K562 (cell line): ENCODE results near the gene SLC35A1. TPM values are rescaled to one million over a fixed set of nuclear protein-coding genes. Genes with fewer than 3 reads are reported as not detected.

Experiments
- ATAC-seq: fragments of 200-7000 bp; cut with Tn5 transposase; 3 replicates; pipeline ENCODE4 v1.9.1; 2020; ENCODE audit warnings: moderate library complexity
- BruUV-seq: library from RNA; stranded (reverse); fragments of 400-500 nt; replicated peaks from 2 replicates; lab custom pipeline; 2021; lab: Mats Ljungman, UMichigan
- CTCF ChIA-PET: fragments of 300-600 bp; formaldehyde crosslinking; extraction: SDS; loops from one replicate; lab custom pipeline; 2021; ENCODE audit warnings: low intra/inter-chr PET ratio; lab: Yijun Ruan, JAX
- POLR2A ChIA-PET: fragments of 300-600, 350-650 bp; sonication (Branson Sonifier 250); formaldehyde crosslinking; extraction: SDS; loops from one replicate; lab custom pipeline; 2021; ENCODE audit warnings: antibody characterized with exemption, inconsistent platforms; lab: Yijun Ruan, JAX
- DNase-seq, 4 experiments: peaks; one replicate each; pipeline versions ENCODE4 v3.0.0 to v3.0.0-alpha.2; 2011 to 2018; ENCODE audit warnings: low spot score in 3 of 4, mixed read lengths in 3 of 4; ENCODE audit errors: extremely low read depth in 1 of 4
- FAIRE-seq: peaks from 2 replicates; lab custom pipeline; 2011; peaks lifted over from hg19 to GRCh38; lab: Jason Lieb, UNC
- H2AFZ ChIP-seq: 2 replicates; pipeline ENCODE4 v1.6.0; 2011; ENCODE audit warnings: low read depth, low read length, control low read depth, inconsistent platforms
- H3K27ac ChIP-seq: fragments of 200-600 bp; 3 replicates; pipeline ENCODE4 v1.8.0; 2011; ENCODE audit warnings: low read depth, mild to moderate bottlenecking, control low read depth, inconsistent platforms, low read length, moderate library complexity, mixed read lengths; ENCODE audit errors: extremely low read depth
- H3K27me3 ChIP-seq, 2 experiments: fragments of 300-600 bp in 1 of 2; 2 replicates in 1 of 2; 3 replicates in 1 of 2; pipeline versions ENCODE4 v1.6.0 to v1.8.0; 2011; ENCODE audit warnings: inconsistent platforms in 2 of 2, low read length in 2 of 2, mild to moderate bottlenecking in 1 of 2, mixed read lengths in 1 of 2, moderate library complexity in 1 of 2; ENCODE audit not compliant: control insufficient read depth in 2 of 2, insufficient read depth in 2 of 2
- H3K36me3 ChIP-seq: fragments of 300-600 bp; 3 replicates; pipeline ENCODE4 v1.8.0; 2011; ENCODE audit warnings: mild to moderate bottlenecking, low read length, inconsistent platforms; ENCODE audit not compliant: control insufficient read depth, insufficient read depth
- H3K4me1 ChIP-seq, 2 experiments: fragments of 200-600 bp in 1 of 2; replicated peaks in 1 of 2; 2 replicates in 1 of 2; 3 replicates in 1 of 2; pipeline versions ENCODE4 v1.5.1 to v1.8.0; 2011; ENCODE audit warnings: inconsistent platforms in 2 of 2, low read length in 2 of 2, mild to moderate bottlenecking in 1 of 2, mixed read lengths in 1 of 2, moderate library complexity in 1 of 2; ENCODE audit not compliant: control insufficient read depth in 2 of 2, insufficient read depth in 2 of 2
- H3K4me2 ChIP-seq: 2 replicates; pipeline ENCODE4 v1.6.1; 2011; ENCODE audit warnings: low read length, control low read depth, inconsistent platforms, mixed read lengths; ENCODE audit not compliant: insufficient read depth
- H3K4me3 ChIP-seq: fragments of 200-600 bp; sonication (generic), shearing (Covaris generic); 2 replicates; pipeline ENCODE4 v1.5.1; 2016; ENCODE audit warnings: control low read depth, inconsistent platforms
- H3K79me2 ChIP-seq: fragments of 200-600 bp; 3 replicates; pipeline ENCODE4 v1.8.0; 2011; ENCODE audit warnings: low read length, inconsistent platforms; ENCODE audit not compliant: control insufficient read depth, insufficient read depth
- H3K9ac ChIP-seq, 2 experiments: 2 replicates each; pipeline versions ENCODE4 v1.6.0 to v1.6.1; 2011; ENCODE audit warnings: low read depth in 2 of 2, low read length in 2 of 2, control low read depth in 1 of 2, inconsistent platforms in 1 of 2, mild to moderate bottlenecking in 1 of 2, mixed read lengths in 1 of 2; ENCODE audit not compliant: insufficient read depth in 1 of 2
- H3K9me1 ChIP-seq: one replicate; pipeline ENCODE4 v1.6.0; 2011; ENCODE audit warnings: inconsistent platforms, mild to moderate bottlenecking, low read length, moderate library complexity; ENCODE audit not compliant: control insufficient read depth, insufficient read depth
- H3K9me3 ChIP-seq: replicated peaks from 2 replicates; pipeline ENCODE4 v1.5.1; 2011; ENCODE audit warnings: low read depth, low read length, inconsistent platforms; ENCODE audit not compliant: control insufficient read depth, insufficient read depth
- H4K20me1 ChIP-seq: replicated peaks from 2 replicates; pipeline ENCODE4 v1.6.1; 2011; ENCODE audit warnings: low read length, inconsistent platforms, mixed read lengths; ENCODE audit not compliant: control insufficient read depth, insufficient read depth
- AFF1 ChIP-seq, 2 experiments: fragments of 450-650 bp; IDR thresholded peaks; 2 replicates each; pipeline ENCODE4 v1.6.1; 2018; ENCODE audit warnings: mild to moderate bottlenecking in 2 of 2, low read depth in 1 of 2; ENCODE audit not compliant: partially characterized antibody in 2 of 2
- CBX8 ChIP-seq: fragments of 200-600 bp; sonication (generic); IDR thresholded peaks from 2 replicates; pipeline ENCODE4 v1.6.1; 2012; ENCODE audit warnings: borderline replicate concordance, mixed run types, low read depth, mild to moderate bottlenecking, moderate library complexity, mixed read lengths, low read length, control low read depth, inconsistent platforms; ENCODE audit not compliant: poor library complexity, severe bottlenecking; ENCODE audit errors: extremely low read depth
- CREBBP ChIP-seq: IDR thresholded peaks from one replicate; pipeline ENCODE4 v1.6.1; 2012; ENCODE audit warnings: low read depth, mild to moderate bottlenecking, control low read depth, inconsistent platforms, low read length
- HEY1 ChIP-seq: fragments of 250-450 bp; sonication (Bioruptor Pico); IDR thresholded peaks from 2 replicates; pipeline ENCODE4 v1.5.0; 2020; ENCODE audit warnings: mild to moderate bottlenecking, moderate library complexity, borderline replicate concordance
- MAFK ChIP-seq: IDR thresholded peaks from 2 replicates; pipeline ENCODE4 v1.6.1; 2011; ENCODE audit warnings: low read length, improper control_type of control experiment
- MCM5 ChIP-seq: fragments of 450-650 bp; IDR thresholded peaks from 2 replicates; pipeline ENCODE4 v1.6.1; 2016; ENCODE audit warnings: low read depth
- POLR2A ChIP-seq: fragments of 450-650 bp; conservative IDR thresholded peaks from 2 replicates; pipeline ENCODE4 v1.6.1; 2016
- PRDM10 ChIP-seq: fragments of 450-650 bp; IDR thresholded peaks from 2 replicates; pipeline ENCODE4 v1.6.1; 2018; ENCODE audit not compliant: partially characterized antibody
- TCF3 ChIP-seq: sonication (generic); formaldehyde crosslinking; IDR thresholded peaks from 2 replicates; pipeline ENCODE4 v1.4.0; 2020; ENCODE audit warnings: mild to moderate bottlenecking, missing genetic modification reagents
- TCF7 ChIP-seq: sonication (generic); IDR thresholded peaks from 2 replicates; pipeline ENCODE4 v1.6.1; 2016; ENCODE audit warnings: antibody characterized with exemption, borderline replicate concordance
- ZNF232 ChIP-seq: sonication (generic); formaldehyde crosslinking; IDR thresholded peaks from 2 replicates; pipeline ENCODE4 v1.8.0; 2022; ENCODE audit warnings: mild to moderate bottlenecking, missing genetic modification reagents
- ZNF280A ChIP-seq: fragments of 450-650 bp; IDR thresholded peaks from 2 replicates; pipeline ENCODE4 v1.6.1; 2018; ENCODE audit warnings: mild to moderate bottlenecking, low read depth; ENCODE audit not compliant: partially characterized antibody
- ZNF431 ChIP-seq: sonication (generic); formaldehyde crosslinking; IDR thresholded peaks from 2 replicates; pipeline ENCODE4 v1.8.0; 2022; ENCODE audit warnings: mild to moderate bottlenecking, missing genetic modification reagents
- WGBS: fragments of 100-300 bp; shearing (Covaris generic); methylation state at CpG from one replicate; pipeline ENCODE4 v1.1.6; 2016; ENCODE audit warnings: low coverage, mixed read lengths; ENCODE audit not compliant: insufficient coverage; ENCODE audit errors: missing lambda C conversion rate; 5-methylcytosine and 5-hydroxymethylcytosine counted together
- in situ Hi-C: fragments of 300-500 bp; cut with MboI; formaldehyde crosslinking; loops from 4 replicates; pipeline ENCODE4 v1.15.0; 2018; ENCODE audit warnings: inconsistent platforms, mixed read lengths
- intact Hi-C: fragments of 100-400 bp; cut with micrococcal nuclease; formaldehyde crosslinking; loops from 2 replicates; pipeline ENCODE4 v1.14.2; 2022
- polyA plus RNA-seq, 8 experiments: library from polyadenylated mRNA; depleted of rRNA in 4 of 8; stranded (reverse) in 5 of 8; unstranded in 3 of 8; fragments of >200 nt; fragmentation: Nextera tagmentation in 2 of 8; fragmentation: Illumina TruSeq in 1 of 8; extraction: Ambion mirVana in 2 of 8; extraction: Trizol in 1 of 8; gene quantifications; 2 replicates each; pipeline versions ENCODE4 v1.2.1 to v1.2.3, GENCODE V29; 2011 to 2014; ENCODE audit warnings: inconsistent platforms in 1 of 8, missing spikeins in 1 of 8
- total RNA-seq, 7 experiments: library from RNA; depleted of rRNA in 6 of 7; stranded (reverse); fragments of >200 nt in 6 of 7; fragmentation: Illumina TruSeq in 2 of 7; extraction: Trizol in 2 of 7; gene quantifications; 2 replicates each; pipeline versions ENCODE4 v1.2.1 to v1.2.3, GENCODE V29; 2011 to 2021; ENCODE audit warnings: low replicate concordance in 1 of 7

Gene SLC35A1
- total and polyA plus RNA-seq, 9 of the 15 experiments (the other 6 are each of a cell fraction or from before 2014, with no cell fraction given) = 7.5 to 37.1 (median 14.9) TPM

- no peak for TF ChIP-seq CBX8
- no peak for TF ChIP-seq ZNF280A
- no peak for TF ChIP-seq HEY1 (CRISPR knock-in tag)
- TF ChIP-seq PRDM10 = no peak
- TF ChIP-seq ZNF232 (CRISPR knock-in tag) = no peak
- no peak for TF ChIP-seq TCF3
- no peak for TF ChIP-seq MCM5
- TF ChIP-seq POLR2A = no peak
- TF ChIP-seq AFF1 (IDR thresholded peaks at IDR 0.05; ENCODE audit: low read depth in 1 of 2, partially characterized antibody in 2 of 2) = no peak
- no peak for TF ChIP-seq ZNF431 (CRISPR knock-in tag)
- TF ChIP-seq CREBBP = no peak
- TF ChIP-seq TCF7 = no peak
- TF ChIP-seq MAFK = no peak
- TF ChIP-seq, all 486 proteins: peak for 0
- H3K4me1 ChIP-seq = no peaks in the 10 kb centered on the region
- no peaks in the 10 kb centered on the region for H4K20me1 ChIP-seq
- H3K27ac ChIP-seq = no peak overlapping the region
- H3K9me3 ChIP-seq = no peaks in the 10 kb centered on the region
- no peaks in the 10 kb centered on the region for H3K79me2 ChIP-seq
- in situ Hi-C loops = no loop called here
- H2AFZ ChIP-seq = no peak overlapping the region
- POLR2A ChIA-PET = interaction anchor here (1.3 kb wide), 1 partner anchor 10 kb away, joined by 3 read pairs; no protein-coding TSS in a partner anchor
- BruUV-seq = no TSS peak
- H3K4me2 ChIP-seq = no peak overlapping the region
- WGBS = 96% methylated on average over 4 of the region's 4 CpGs
- H3K36me3 ChIP-seq = peaks cover 62% of the 10 kb centered on the region
- H3K4me3 ChIP-seq = no peak overlapping the region
- no peak overlapping the region for H3K9ac ChIP-seq
- peak; percentile 11 for FAIRE-seq
- no peaks in the 10 kb centered on the region for H3K9me1 ChIP-seq
- no peak for ATAC-seq
- H3K27me3 ChIP-seq = no peaks in the 10 kb centered on the region
- DNase-seq = no peak
- intact Hi-C loops = no loop called here
- CTCF ChIA-PET = no interaction called here
Measured at GRCh38 chr6:87540539-87540938, 67.8 kb downstream of the SLC35A1 start.
